ENCODE results near the gene BCCIP.

BCCIP gene

DNA sequence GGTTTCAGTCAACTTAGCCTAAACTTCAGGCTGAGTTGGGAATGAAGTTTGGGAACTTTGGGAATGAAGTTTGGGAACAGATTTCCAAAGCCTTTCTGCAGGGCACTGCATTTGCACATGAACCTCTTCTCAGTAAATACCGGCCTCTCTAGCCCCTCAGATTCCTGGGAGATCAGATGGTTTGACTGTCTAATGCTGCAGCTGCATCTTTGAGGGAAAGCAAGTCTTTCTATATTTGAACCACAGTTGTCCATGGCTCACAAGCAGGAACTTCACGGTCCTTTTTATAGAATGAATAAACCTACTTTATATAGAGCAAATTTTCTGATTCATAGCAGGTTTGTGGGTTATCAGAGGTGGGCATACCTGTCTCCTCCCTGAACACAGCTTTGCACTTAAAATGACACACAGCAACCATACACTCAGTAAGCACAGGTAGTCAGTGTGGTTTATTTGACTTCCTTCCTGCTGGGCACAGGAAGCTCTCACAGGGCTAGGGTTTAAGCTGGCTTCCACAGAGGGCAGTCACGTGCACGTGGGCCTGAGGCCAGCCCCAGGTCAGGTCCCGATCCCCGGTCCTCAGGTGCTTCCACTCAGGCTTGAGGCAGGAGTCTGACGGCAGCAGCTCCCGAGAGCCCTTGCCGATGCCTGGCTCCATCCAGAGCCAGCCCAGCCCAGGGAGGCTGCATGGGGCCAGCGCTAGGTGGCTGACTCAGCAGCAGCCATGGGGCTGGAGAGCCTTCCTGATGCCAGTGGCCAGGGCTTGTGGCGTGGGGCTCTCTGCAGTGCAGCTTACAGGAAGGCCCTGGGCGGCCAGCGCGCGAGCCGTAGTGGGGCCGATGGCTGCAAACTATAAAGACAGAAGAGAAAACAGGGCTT is 35.0 kb upstream of the BCCIP start:
- TF ChIP-seq, protein P1, sequence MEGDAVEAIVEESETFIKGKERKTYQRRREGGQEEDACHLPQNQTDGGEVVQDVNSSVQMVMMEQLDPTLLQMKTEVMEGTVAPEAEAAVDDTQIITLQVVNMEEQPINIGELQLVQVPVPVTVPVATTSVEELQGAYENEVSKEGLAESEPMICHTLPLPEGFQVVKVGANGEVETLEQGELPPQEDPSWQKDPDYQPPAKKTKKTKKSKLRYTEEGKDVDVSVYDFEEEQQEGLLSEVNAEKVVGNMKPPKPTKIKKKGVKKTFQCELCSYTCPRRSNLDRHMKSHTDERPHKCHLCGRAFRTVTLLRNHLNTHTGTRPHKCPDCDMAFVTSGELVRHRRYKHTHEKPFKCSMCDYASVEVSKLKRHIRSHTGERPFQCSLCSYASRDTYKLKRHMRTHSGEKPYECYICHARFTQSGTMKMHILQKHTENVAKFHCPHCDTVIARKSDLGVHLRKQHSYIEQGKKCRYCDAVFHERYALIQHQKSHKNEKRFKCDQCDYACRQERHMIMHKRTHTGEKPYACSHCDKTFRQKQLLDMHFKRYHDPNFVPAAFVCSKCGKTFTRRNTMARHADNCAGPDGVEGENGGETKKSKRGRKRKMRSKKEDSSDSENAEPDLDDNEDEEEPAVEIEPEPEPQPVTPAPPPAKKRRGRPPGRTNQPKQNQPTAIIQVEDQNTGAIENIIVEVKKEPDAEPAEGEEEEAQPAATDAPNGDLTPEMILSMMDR (conservative IDR thresholded peaks at IDR 0.05) = no peak
- 0 out of 2 replicates have a peak overlapping the region, but pooled peaks have one; percentile 11 for H3K27ac ChIP-seq

DNA sequence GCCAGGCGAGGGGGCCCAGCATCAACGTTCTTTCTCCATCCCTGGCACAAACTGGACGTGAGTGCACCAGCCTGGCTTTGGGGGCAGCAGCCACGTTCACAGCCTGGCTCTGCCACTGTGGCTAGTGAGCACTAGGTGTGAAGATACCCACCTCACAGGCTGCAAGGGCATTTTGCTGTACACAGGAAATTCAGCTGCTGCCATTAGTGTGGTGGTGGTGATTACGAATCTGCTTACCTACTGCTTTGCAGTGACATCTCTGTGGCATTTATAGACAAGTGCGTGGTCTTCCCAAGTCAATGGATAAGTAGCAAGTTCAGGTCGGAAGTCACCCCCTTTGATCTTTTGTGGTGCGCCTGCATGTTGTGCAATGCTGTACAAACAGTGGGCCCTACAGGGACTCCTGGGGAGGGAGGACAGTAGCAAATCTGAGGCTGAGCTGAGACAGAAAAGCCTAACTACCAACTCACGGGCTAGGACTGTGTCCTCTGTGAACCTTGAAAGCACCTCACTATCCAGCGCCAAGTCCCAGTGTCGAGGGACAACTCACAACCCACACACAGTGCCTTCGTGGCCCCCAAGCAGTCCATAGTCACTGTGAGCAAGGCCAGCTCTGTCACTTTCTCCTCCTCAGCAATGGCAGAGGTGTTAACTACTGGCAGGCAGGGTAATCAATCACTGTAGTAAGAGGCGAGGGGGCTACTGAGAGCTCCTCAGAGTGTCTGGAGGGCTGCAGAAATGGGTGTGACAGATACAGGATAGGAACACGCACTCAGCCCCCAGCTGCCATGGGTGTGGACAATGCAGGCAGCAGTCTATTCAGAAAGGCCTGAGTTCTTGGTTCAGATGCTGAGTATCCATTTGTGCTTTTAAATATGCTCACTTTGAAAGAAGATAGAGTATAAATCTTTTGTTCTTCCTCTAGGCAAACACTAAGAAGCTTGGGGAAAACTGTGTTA is 30.7 kb upstream of the BCCIP start:
- TF ChIP-seq, protein P1 (conservative IDR thresholded peaks at IDR 0.05) = no peak
- no peak overlapping the region for H3K27ac ChIP-seq

DNA sequence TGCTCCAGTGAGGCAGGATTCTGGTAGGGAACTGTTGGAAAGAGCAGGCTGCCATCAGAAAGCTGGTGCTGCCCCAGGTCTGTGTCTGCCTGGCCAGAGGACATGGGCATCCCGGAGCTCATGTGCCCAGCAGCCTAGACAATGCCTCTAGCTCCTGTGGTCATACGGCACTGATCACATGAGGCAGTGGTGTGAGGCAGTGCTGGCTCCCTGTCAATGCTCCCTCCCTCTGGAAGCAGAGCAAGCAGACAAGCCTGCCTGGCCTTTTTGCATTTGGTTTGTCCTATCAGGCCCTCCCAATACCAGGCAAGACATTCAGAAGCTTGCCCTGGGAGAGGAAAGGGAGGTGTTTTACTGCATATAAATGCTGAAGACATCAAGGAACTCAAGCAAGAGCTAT is 28.2 kb upstream of the BCCIP start:
- H3K27ac ChIP-seq = peak overlapping the region; percentile 7; the same call in 1 of the 2 replicates

DNA sequence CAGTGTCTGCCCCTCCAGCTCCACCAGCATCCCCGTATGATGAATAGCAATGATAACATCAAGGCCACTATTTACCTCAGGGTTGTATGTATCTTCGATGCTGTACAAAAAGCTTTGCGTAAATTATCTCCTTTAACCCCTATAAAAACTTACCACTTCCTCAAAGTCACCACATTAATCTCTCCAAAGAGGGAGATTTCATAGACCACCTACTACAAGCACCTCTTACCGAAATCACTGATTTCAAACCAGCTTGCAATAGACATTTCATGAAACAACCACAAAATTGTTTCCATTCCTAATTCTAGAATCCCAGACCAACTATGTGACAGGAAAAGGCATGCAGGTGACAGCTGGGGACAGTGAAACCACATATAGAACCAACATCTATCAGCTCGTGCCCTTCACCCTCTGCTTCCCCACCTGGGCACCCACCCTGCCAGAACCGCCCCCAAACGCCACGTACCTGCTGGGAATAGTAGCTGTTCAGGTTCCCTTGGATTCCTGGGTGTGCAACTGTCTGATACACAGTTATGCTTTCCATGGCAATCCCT is 27.6 kb upstream of the BCCIP start:
- TF ChIP-seq, protein P1 (conservative IDR thresholded peaks at IDR 0.05) = no peak
- H3K27ac ChIP-seq = peak overlapping the region; percentile 7; the same call in 1 of the 2 replicates

More for the DNA sequence above, 28.2 kb upstream of the BCCIP start:
- TF ChIP-seq, protein P1 (conservative IDR thresholded peaks at IDR 0.05) = no peak

DNA sequence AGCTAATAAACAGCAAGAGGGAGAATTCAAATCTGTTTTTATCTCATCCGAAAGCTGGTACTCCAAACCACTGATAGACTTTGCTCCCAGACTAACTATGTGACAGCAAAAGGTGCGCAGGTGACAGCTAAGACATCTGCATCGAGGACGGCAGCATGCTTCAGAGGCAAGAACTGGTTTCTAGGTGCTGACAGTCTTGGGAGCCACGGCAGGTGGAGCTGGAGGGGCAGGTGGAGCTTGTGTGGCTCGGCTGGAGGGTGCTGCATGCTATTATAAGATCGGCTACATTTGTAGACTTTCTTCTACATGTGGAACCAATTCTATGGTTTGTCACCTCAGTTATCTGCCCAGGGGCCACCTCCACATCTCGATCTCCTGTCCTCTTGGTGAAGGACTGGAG is 25.9 kb upstream of the BCCIP start:
- no peak overlapping the region for H3K27ac ChIP-seq
- TF ChIP-seq, protein P1 (conservative IDR thresholded peaks at IDR 0.05) = no peak

DNA sequence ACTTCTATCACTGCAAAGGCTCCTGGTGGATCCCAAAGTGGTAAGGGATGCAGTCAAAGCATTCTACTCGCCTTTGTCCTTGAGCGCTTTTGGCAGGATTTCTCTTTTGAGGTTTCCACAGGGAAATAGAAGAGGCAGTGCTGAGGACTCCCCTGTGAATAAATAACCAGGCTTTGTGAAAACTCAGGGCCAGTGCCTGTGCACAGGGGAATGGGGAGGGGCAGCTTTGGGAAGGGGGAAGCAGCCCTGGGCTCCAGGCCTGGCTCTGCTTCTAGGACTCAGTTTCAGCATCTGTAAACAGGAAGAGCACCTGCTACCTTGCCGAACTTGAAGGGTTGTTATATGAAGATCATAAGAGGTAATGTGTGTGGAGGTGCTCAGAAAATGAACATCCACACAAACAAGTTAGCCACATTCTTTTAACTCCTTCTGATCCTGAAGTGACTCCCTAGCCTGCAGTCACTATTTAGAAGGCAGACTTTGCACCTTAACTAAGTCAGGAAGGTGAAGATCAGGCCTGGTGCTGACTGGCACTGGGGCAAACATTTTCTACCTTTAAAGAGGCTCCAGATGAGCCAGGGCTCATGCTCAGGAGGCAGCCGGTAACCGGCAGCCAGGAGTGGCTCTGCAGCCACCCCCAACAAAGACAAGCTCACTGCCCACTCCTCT is 25.2 kb upstream of the BCCIP start:
- no peak overlapping the region for H3K27ac ChIP-seq
- TF ChIP-seq, protein P1 (conservative IDR thresholded peaks at IDR 0.05) = no peak
